Adrenal gland (tissue), 5 donors: Measurements from ENCODE around the gene FNDC3B.

Experiments used
- CTCF ChIP-seq, 6 experiments: fragments of 450-650 bp in 4 of 6; fragments of 200-600 bp in 2 of 6; sonication (generic) in 1 of 6; IDR thresholded peaks; 1 replicate in 5 of 6; 2 replicates in 1 of 6; pipeline versions ENCODE4 v1.5.1 to v1.8.0; 2016 to 2021; ENCODE audit warnings: antibody characterized with exemption in 6 of 6, mild to moderate bottlenecking in 2 of 6, moderate library complexity in 1 of 6
- POLR2A ChIP-seq, 2 donors: fragments of 450-650 bp; IDR thresholded peaks; one replicate each; pipeline ENCODE4 v1.6.1; 2017; ENCODE audit warnings: antibody characterized with exemption in 2 of 2, mild to moderate bottlenecking in 2 of 2, moderate library complexity in 1 of 2
- donor health status: DM: no; HTN: no; CAD: no.

GRCh38 chr3:172312711-172313110 lies 273.3 kb downstream of the FNDC3B start:
- TF ChIP-seq POLR2A (IDR thresholded peaks at IDR 0.05) (no peak), CTCF (IDR thresholded peaks at IDR 0.05) (no peak)
